Measurements from ENCODE around the gene TOR1A. TPM values are rescaled to one million over a fixed set of nuclear protein-coding genes. Genes with fewer than 3 reads are reported as not detected.

Gene TOR1A
- total RNA-seq, 1 donor from 2014 or later, result 33.8 TPM

DNA sequence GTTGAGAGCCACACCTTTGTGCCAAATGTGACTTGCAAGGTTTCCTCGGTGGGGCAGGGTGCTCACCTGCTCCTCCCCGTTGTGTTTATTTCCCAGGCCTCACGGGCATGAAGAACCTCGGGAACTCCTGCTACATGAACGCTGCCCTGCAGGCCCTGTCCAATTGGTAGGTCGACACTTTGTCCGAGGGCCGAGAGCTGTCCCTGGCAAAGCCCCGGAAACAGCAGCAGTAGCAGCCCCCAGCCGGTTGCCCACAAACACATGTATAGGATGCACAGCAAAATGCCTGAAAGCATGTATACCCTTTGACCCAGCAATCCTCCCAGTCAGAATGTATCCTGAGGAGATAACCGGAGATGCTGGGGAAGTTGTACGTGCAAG is 37.5 kb upstream of the TOR1A start:
- TF ChIP-seq CTCF (IDR thresholded peaks at IDR 0.05; ENCODE audit: unreplicated experiment), result no peak
- H3K9me3 Mint-ChIP-seq, result no peaks in the 10 kb centered on the region
- H3K4me3 Mint-ChIP-seq, result no peak overlapping the region
- no peak for DNase-seq (ENCODE audit: low spot score in 2 of 2, unreplicated experiment in 2 of 2)
- H3K27me3 Mint-ChIP-seq (ENCODE audit: low read depth), result no peaks in the 10 kb centered on the region
- no peak overlapping the region for H3K27ac Mint-ChIP-seq
- H3K4me1 Mint-ChIP-seq, result no peaks in the 10 kb centered on the region
- H3K36me3 Mint-ChIP-seq, result peaks cover 38% of the 10 kb centered on the region

GRCh38 chr9:129860653-129861446 is 36.9 kb upstream of the TOR1A start:
- TF ChIP-seq CTCF (IDR thresholded peaks at IDR 0.05; ENCODE audit: unreplicated experiment), result no peak
- no peak overlapping the region for H3K27ac Mint-ChIP-seq
- H3K9me3 Mint-ChIP-seq, result no peaks in the 10 kb centered on the region
- no peak for DNase-seq (ENCODE audit: low spot score in 2 of 2, unreplicated experiment in 2 of 2)
- no peaks in the 10 kb centered on the region for H3K27me3 Mint-ChIP-seq (ENCODE audit: low read depth)
- no peak overlapping the region for H3K4me3 Mint-ChIP-seq
- no peaks in the 10 kb centered on the region for H3K4me1 Mint-ChIP-seq
- peaks cover 41% of the 10 kb centered on the region for H3K36me3 Mint-ChIP-seq

GRCh38 chr9:129858167-129858962 is 34.4 kb upstream of the TOR1A start:
- Mint-ChIP-seq H3K36me3 (peaks cover 49% of the 10 kb centered on the region), H3K27ac (no peak overlapping the region), H3K27me3 (ENCODE audit: low read depth) (no peaks in the 10 kb centered on the region), H3K4me1 (no peaks in the 10 kb centered on the region), H3K4me3 (no peak overlapping the region), H3K9me3 (no peaks in the 10 kb centered on the region)
- DNase-seq (ENCODE audit: low spot score in 2 of 2, unreplicated experiment in 2 of 2), result no peak
- no peak for TF ChIP-seq CTCF (IDR thresholded peaks at IDR 0.05; ENCODE audit: unreplicated experiment)

DNA sequence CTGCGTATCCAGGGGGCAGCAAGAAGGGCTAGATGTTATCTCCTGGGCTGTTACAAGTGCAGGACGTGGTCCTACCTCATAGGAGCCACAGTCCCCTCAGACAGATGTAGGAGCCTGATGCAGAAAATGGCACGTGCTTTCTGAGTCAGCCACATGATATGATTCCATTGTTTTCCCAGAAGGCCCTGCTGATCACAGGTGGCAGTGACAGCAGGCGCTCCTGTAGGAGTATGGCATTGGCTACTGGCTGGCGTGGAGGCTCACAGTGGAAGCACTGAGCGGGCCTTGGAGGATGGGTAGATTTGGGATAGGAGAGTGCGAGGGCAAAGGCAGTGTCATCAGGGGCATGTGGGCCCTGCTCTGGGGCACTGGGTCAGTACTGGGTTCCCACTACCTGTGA is 33.3 kb upstream of the TOR1A start:
- no peak for TF ChIP-seq CTCF (IDR thresholded peaks at IDR 0.05; ENCODE audit: unreplicated experiment)
- no peak for DNase-seq (ENCODE audit: low spot score in 2 of 2, unreplicated experiment in 2 of 2)
- H3K4me3 Mint-ChIP-seq, result no peak overlapping the region
- H3K27me3 Mint-ChIP-seq (ENCODE audit: low read depth), result no peaks in the 10 kb centered on the region
- H3K4me1 Mint-ChIP-seq, result peaks cover 10% of the 10 kb centered on the region
- no peaks in the 10 kb centered on the region for H3K9me3 Mint-ChIP-seq
- H3K27ac Mint-ChIP-seq, result no peak overlapping the region
- H3K36me3 Mint-ChIP-seq, result peaks cover 45% of the 10 kb centered on the region

- Mint-ChIP-seq H3K36me3 (peaks cover 39% of the 10 kb centered on the region), H3K27ac (no peak overlapping the region), H3K4me3 (no peak overlapping the region), H3K9me3 (no peaks in the 10 kb centered on the region), H3K4me1 (peaks cover 28% of the 10 kb centered on the region), H3K27me3 (ENCODE audit: low read depth) (no peaks in the 10 kb centered on the region)
- TF ChIP-seq CTCF (IDR thresholded peaks at IDR 0.05; ENCODE audit: unreplicated experiment), result no peak
- DNase-seq (ENCODE audit: low spot score in 2 of 2, unreplicated experiment in 2 of 2), result no peak
These were observed 30.7 kb upstream of the TOR1A start for GRCh38 chr9:129854588-129855110.
